Measurements from ENCODE around the gene DYNAP.

- TF ChIP-seq POLR2A (IDR thresholded peaks at IDR 0.05): no peak
- no peak for TF ChIP-seq POLR2AphosphoS5 (IDR thresholded peaks at IDR 0.05)
- no peak for TF ChIP-seq EP300 (IDR thresholded peaks at IDR 0.05)
- TF ChIP-seq CTCF (IDR thresholded peaks at IDR 0.05): no peak
These were observed 56.1 kb downstream of the DYNAP start for GRCh38 chr18:54647176-54647575.

Measured in suprapubic skin (tissue), 4 donors.